WTC11 (cell line): ENCODE measurements around the gene C16orf74. TPM values are rescaled to one million over a fixed set of nuclear protein-coding genes. Genes with fewer than 3 reads are reported as not detected.

Experiments used
- ATAC-seq: fragments of 200-7000 bp; cut with Tn5 transposase; 2 replicates; pipeline ENCODE4 v1.10.0; 2021; ENCODE audit warnings: mild to moderate bottlenecking, moderate library complexity
- CTCF ChIA-PET: fragments of 300-600 bp; sonication (Branson Sonifier 250); formaldehyde crosslinking; loops from one replicate; lab custom pipeline; 2021; ENCODE audit warnings: antibody characterized with exemption; lab: Charles Lee
- POLR2A ChIA-PET: fragments of 350-600 bp; sonication (Branson Sonifier 250); formaldehyde crosslinking; loops from one replicate; lab custom pipeline; 2021; ENCODE audit warnings: antibody characterized with exemption; lab: Charles Lee
- DNase-seq: peaks from one replicate; pipeline ENCODE4 v3.0.0; 2021; ENCODE audit warnings: low spot score
- H3K27ac Mint-ChIP-seq: 2 replicates; pipeline ENCODE4 v1.8.0; 2021; ENCODE audit warnings: mixed read lengths
- H3K27me3 Mint-ChIP-seq: 2 replicates; pipeline ENCODE4 v1.8.0; 2021; ENCODE audit warnings: low read depth, mild to moderate bottlenecking, moderate library complexity, mixed read lengths
- H3K36me3 Mint-ChIP-seq: 2 replicates; pipeline ENCODE4 v1.8.0; 2021; ENCODE audit warnings: mixed read lengths
- H3K4me1 Mint-ChIP-seq: 2 replicates; pipeline ENCODE4 v1.8.0; 2022; ENCODE audit warnings: mixed read lengths
- H3K4me3 Mint-ChIP-seq: 2 replicates; pipeline ENCODE4 v1.8.0; 2021; ENCODE audit warnings: mild to moderate bottlenecking, moderate library complexity, mixed read lengths
- H3K9me3 Mint-ChIP-seq: 2 replicates; pipeline ENCODE4 v1.8.0; 2021; ENCODE audit warnings: mixed read lengths
- CREB1 ChIP-seq: sonication (generic); formaldehyde crosslinking; IDR thresholded peaks from 2 replicates; pipeline ENCODE4 v1.8.0; 2023; ENCODE audit warnings: mild to moderate bottlenecking, missing genetic modification reagents
- CREM ChIP-seq: sonication (generic); formaldehyde crosslinking; IDR thresholded peaks from 2 replicates; pipeline ENCODE4 v1.8.1; 2022; ENCODE audit warnings: mild to moderate bottlenecking, missing genetic modification reagents, moderate library complexity
- FOXP1 ChIP-seq: sonication (generic); formaldehyde crosslinking; IDR thresholded peaks from 2 replicates; pipeline ENCODE4 v1.8.0; 2022; ENCODE audit warnings: missing genetic modification reagents, mild to moderate bottlenecking, moderate library complexity, borderline replicate concordance
- MXD4 ChIP-seq: fragments of 250-450 bp; sonication (Bioruptor Pico); IDR thresholded peaks from 2 replicates; pipeline ENCODE4 v1.8.0; 2021; ENCODE audit warnings: mild to moderate bottlenecking, moderate library complexity, borderline replicate concordance
- NR1H2 ChIP-seq: sonication (generic); formaldehyde crosslinking; IDR thresholded peaks from 2 replicates; pipeline ENCODE4 v1.9.0; 2021; ENCODE audit warnings: mild to moderate bottlenecking, moderate library complexity, missing genetic modification reagents
- NR2C2 ChIP-seq: sonication (generic); formaldehyde crosslinking; IDR thresholded peaks from 2 replicates; pipeline ENCODE4 v1.8.0; 2022; ENCODE audit warnings: mild to moderate bottlenecking, missing genetic modification reagents
- RORB ChIP-seq: fragments of 250-450 bp; sonication (Bioruptor Pico); IDR thresholded peaks from 2 replicates; pipeline ENCODE4 v1.9.0; 2021; ENCODE audit warnings: mild to moderate bottlenecking
- ZNF138 ChIP-seq: sonication (generic); formaldehyde crosslinking; conservative IDR thresholded peaks from 2 replicates; pipeline ENCODE4 v1.8.1; 2022; ENCODE audit warnings: mild to moderate bottlenecking, moderate library complexity, missing genetic modification reagents
- total RNA-seq: library from RNA; stranded (reverse); gene quantifications from 3 replicates; pipeline ENCODE4 v1.2.3, GENCODE V29; 2021
- TF ChIP-seq, protein P1 (sequence below): sonication (generic); formaldehyde crosslinking; IDR thresholded peaks from 2 replicates; pipeline ENCODE4 v1.8.1; 2022; ENCODE audit warnings: missing genetic modification reagents, borderline replicate concordance
- TF ChIP-seq, protein P2 (sequence below): sonication (generic); formaldehyde crosslinking; IDR thresholded peaks from 2 replicates; pipeline ENCODE4 v1.8.0; 2023; ENCODE audit warnings: missing genetic modification reagents
- TF ChIP-seq, protein P3 (sequence below): fragments of 250-450 bp; sonication (Bioruptor Pico); IDR thresholded peaks from 2 replicates; pipeline ENCODE4 v1.9.0; 2021; ENCODE audit warnings: mild to moderate bottlenecking, borderline replicate concordance
- TF ChIP-seq, protein P4 (sequence below): fragments of 250-450 bp; sonication (Bioruptor Pico); IDR thresholded peaks from 2 replicates; pipeline ENCODE4 v1.8.0; 2021; ENCODE audit warnings: mild to moderate bottlenecking
- TF ChIP-seq, protein P5 (sequence below): sonication (generic); formaldehyde crosslinking; IDR thresholded peaks from 2 replicates; pipeline ENCODE4 v1.8.0; 2022; ENCODE audit warnings: mild to moderate bottlenecking, missing genetic modification reagents
- TF ChIP-seq, protein P6 (sequence below): sonication (generic); formaldehyde crosslinking; conservative IDR thresholded peaks from 2 replicates; pipeline ENCODE4 v1.8.1; 2022; ENCODE audit warnings: mild to moderate bottlenecking, missing genetic modification reagents
- TF ChIP-seq, protein P7 (sequence below): sonication (generic); formaldehyde crosslinking; IDR thresholded peaks from 2 replicates; pipeline ENCODE4 v1.8.1; 2023; ENCODE audit warnings: mild to moderate bottlenecking, missing genetic modification reagents
- TF ChIP-seq, protein P8 (sequence below): sonication (generic); formaldehyde crosslinking; conservative IDR thresholded peaks from 2 replicates; pipeline ENCODE4 v1.8.1; 2023; ENCODE audit warnings: mild to moderate bottlenecking, low read depth, missing genetic modification reagents, moderate library complexity

C16orf74 gene
- total RNA-seq, 1 experiment from 2014 or later: 8.3 TPM

DNA sequence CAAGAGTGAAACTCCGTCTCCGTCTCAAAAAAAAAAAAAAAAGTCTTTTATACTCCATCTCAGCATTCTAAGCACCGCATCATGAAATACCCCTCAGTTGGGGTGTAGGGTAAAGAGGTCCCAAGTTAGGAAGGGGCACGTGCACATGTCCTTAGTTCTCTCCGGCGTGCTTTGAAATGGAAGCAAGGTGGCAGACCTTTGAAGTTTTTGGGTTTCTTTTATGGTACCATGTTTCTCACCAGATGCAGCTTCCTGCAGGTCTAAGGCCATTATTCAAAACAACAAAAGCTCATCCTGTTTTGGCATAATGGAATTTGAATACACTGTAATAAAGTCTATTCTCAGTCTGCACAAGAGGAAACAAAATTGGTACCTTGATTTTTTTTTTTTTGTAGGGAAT, 38.9 kb upstream of the C16orf74 start (continued):
- TF ChIP-seq, protein P1, sequence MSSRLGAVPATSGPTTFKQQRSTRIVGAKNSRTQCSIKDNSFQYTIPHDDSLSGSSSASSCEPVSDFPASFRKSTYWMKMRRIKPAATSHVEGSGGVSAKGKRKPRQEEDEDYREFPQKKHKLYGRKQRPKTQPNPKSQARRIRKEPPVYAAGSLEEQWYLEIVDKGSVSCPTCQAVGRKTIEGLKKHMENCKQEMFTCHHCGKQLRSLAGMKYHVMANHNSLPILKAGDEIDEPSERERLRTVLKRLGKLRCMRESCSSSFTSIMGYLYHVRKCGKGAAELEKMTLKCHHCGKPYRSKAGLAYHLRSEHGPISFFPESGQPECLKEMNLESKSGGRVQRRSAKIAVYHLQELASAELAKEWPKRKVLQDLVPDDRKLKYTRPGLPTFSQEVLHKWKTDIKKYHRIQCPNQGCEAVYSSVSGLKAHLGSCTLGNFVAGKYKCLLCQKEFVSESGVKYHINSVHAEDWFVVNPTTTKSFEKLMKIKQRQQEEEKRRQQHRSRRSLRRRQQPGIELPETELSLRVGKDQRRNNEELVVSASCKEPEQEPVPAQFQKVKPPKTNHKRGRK: no peak

DNA sequence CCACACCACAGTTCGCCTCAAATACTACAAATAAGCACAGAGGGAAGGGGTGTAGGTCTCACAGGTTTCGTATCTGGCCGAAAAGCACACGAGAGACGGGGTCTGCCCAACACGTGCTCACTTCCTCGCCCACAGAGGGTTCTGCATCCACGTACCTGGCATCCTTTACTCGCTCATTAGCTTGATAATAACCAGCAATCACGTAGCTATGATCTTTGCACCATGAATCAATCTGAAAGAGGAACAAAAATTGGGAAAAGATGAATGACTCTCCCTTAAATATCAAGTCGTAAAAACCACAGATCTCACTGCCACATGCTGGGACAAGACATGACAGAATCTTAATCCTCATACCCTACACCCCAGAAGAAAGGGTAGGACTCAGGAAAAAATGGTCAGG, 37.9 kb upstream of the C16orf74 start:
- ATAC-seq: no peak
- Mint-ChIP-seq H3K9me3 (peaks cover 11% of the 10 kb centered on the region), H3K27ac (0 out of 2 replicates have a peak overlapping the region, but pooled peaks have one; percentile 4), H3K4me1 (0 out of 2 replicates have a peak, but pooled peaks cover 3% of the 10 kb centered on the region), H3K36me3 (peaks cover 56% of the 10 kb centered on the region), H3K27me3 (no peaks in the 10 kb centered on the region), H3K4me3 (no peak overlapping the region)
- TF ChIP-seq CREB1 (CRISPR knock-in tag): no peak
- TF ChIP-seq, protein P2, sequence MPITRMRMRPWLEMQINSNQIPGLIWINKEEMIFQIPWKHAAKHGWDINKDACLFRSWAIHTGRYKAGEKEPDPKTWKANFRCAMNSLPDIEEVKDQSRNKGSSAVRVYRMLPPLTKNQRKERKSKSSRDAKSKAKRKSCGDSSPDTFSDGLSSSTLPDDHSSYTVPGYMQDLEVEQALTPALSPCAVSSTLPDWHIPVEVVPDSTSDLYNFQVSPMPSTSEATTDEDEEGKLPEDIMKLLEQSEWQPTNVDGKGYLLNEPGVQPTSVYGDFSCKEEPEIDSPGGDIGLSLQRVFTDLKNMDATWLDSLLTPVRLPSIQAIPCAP (CRISPR knock-in tag): no peak
- ChIA-PET POLR2A (no interaction called here), CTCF (no interaction called here)
- no peak for DNase-seq

DNA sequence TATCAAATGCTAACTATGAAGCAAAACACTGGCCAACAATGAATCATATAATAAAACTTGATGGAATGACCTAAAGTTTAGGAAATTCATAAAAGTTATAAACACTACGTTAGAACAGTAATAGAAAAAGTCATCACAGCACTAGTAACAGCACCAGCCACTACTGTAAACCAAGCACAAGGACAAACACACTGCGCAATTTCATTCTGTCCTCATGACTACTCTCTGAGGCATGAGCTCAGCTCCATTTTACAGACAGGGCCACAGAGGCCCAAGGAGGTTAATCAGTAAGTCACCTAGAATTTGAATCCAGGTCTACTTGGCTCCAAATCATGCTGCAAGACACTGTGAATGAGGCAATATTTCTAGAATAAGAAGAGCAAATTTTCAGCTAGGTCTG, 35.0 kb upstream of the C16orf74 start:
- H3K27ac Mint-ChIP-seq: no peak overlapping the region
- no peak for ATAC-seq
- POLR2A ChIA-PET: no interaction called here
- TF ChIP-seq, protein P3, sequence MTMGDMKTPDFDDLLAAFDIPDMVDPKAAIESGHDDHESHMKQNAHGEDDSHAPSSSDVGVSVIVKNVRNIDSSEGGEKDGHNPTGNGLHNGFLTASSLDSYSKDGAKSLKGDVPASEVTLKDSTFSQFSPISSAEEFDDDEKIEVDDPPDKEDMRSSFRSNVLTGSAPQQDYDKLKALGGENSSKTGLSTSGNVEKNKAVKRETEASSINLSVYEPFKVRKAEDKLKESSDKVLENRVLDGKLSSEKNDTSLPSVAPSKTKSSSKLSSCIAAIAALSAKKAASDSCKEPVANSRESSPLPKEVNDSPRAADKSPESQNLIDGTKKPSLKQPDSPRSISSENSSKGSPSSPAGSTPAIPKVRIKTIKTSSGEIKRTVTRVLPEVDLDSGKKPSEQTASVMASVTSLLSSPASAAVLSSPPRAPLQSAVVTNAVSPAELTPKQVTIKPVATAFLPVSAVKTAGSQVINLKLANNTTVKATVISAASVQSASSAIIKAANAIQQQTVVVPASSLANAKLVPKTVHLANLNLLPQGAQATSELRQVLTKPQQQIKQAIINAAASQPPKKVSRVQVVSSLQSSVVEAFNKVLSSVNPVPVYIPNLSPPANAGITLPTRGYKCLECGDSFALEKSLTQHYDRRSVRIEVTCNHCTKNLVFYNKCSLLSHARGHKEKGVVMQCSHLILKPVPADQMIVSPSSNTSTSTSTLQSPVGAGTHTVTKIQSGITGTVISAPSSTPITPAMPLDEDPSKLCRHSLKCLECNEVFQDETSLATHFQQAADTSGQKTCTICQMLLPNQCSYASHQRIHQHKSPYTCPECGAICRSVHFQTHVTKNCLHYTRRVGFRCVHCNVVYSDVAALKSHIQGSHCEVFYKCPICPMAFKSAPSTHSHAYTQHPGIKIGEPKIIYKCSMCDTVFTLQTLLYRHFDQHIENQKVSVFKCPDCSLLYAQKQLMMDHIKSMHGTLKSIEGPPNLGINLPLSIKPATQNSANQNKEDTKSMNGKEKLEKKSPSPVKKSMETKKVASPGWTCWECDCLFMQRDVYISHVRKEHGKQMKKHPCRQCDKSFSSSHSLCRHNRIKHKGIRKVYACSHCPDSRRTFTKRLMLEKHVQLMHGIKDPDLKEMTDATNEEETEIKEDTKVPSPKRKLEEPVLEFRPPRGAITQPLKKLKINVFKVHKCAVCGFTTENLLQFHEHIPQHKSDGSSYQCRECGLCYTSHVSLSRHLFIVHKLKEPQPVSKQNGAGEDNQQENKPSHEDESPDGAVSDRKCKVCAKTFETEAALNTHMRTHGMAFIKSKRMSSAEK (CRISPR knock-in tag): no peak
- TF ChIP-seq CREB1 (CRISPR knock-in tag) (no peak), ZNF138 (CRISPR knock-in tag) (no peak), NR2C2 (no peak), FOXP1 (CRISPR knock-in tag) (no peak), RORB (CRISPR knock-in tag) (no peak), MXD4 (CRISPR knock-in tag) (no peak), CREM (CRISPR knock-in tag) (no peak), NR1H2 (CRISPR knock-in tag) (no peak)
- TF ChIP-seq, protein P4, sequence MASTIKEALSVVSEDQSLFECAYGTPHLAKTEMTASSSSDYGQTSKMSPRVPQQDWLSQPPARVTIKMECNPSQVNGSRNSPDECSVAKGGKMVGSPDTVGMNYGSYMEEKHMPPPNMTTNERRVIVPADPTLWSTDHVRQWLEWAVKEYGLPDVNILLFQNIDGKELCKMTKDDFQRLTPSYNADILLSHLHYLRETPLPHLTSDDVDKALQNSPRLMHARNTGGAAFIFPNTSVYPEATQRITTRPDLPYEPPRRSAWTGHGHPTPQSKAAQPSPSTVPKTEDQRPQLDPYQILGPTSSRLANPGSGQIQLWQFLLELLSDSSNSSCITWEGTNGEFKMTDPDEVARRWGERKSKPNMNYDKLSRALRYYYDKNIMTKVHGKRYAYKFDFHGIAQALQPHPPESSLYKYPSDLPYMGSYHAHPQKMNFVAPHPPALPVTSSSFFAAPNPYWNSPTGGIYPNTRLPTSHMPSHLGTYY (CRISPR knock-in tag): no peak
- TF ChIP-seq, protein P5, sequence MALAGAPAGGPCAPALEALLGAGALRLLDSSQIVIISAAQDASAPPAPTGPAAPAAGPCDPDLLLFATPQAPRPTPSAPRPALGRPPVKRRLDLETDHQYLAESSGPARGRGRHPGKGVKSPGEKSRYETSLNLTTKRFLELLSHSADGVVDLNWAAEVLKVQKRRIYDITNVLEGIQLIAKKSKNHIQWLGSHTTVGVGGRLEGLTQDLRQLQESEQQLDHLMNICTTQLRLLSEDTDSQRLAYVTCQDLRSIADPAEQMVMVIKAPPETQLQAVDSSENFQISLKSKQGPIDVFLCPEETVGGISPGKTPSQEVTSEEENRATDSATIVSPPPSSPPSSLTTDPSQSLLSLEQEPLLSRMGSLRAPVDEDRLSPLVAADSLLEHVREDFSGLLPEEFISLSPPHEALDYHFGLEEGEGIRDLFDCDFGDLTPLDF: no peak
- TF ChIP-seq, protein P6, sequence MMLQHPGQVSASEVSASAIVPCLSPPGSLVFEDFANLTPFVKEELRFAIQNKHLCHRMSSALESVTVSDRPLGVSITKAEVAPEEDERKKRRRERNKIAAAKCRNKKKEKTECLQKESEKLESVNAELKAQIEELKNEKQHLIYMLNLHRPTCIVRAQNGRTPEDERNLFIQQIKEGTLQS: no peak
- TF ChIP-seq, protein P7, sequence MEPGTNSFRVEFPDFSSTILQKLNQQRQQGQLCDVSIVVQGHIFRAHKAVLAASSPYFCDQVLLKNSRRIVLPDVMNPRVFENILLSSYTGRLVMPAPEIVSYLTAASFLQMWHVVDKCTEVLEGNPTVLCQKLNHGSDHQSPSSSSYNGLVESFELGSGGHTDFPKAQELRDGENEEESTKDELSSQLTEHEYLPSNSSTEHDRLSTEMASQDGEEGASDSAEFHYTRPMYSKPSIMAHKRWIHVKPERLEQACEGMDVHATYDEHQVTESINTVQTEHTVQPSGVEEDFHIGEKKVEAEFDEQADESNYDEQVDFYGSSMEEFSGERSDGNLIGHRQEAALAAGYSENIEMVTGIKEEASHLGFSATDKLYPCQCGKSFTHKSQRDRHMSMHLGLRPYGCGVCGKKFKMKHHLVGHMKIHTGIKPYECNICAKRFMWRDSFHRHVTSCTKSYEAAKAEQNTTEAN (CRISPR knock-in tag): no peak
- TF ChIP-seq, protein P8, sequence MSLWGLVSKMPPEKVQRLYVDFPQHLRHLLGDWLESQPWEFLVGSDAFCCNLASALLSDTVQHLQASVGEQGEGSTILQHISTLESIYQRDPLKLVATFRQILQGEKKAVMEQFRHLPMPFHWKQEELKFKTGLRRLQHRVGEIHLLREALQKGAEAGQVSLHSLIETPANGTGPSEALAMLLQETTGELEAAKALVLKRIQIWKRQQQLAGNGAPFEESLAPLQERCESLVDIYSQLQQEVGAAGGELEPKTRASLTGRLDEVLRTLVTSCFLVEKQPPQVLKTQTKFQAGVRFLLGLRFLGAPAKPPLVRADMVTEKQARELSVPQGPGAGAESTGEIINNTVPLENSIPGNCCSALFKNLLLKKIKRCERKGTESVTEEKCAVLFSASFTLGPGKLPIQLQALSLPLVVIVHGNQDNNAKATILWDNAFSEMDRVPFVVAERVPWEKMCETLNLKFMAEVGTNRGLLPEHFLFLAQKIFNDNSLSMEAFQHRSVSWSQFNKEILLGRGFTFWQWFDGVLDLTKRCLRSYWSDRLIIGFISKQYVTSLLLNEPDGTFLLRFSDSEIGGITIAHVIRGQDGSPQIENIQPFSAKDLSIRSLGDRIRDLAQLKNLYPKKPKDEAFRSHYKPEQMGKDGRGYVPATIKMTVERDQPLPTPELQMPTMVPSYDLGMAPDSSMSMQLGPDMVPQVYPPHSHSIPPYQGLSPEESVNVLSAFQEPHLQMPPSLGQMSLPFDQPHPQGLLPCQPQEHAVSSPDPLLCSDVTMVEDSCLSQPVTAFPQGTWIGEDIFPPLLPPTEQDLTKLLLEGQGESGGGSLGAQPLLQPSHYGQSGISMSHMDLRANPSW (CRISPR knock-in tag): no peak
- no peak overlapping the region for H3K4me3 Mint-ChIP-seq
- H3K36me3 Mint-ChIP-seq: peaks cover 38% of the 10 kb centered on the region
- no peaks in the 10 kb centered on the region for H3K9me3 Mint-ChIP-seq
- no peak for DNase-seq
- CTCF ChIA-PET: no interaction called here
- H3K4me1 Mint-ChIP-seq: 0 out of 2 replicates have a peak, but pooled peaks cover 3% of the 10 kb centered on the region
- H3K27me3 Mint-ChIP-seq: no peaks in the 10 kb centered on the region
